NCI-H1417 (cell line): ENCODE measurements around the gene RTN4.
"Not testable (repeated sequence)": the region's sequence is repeated elsewhere in the genome, so short reads cannot be mapped to it uniquely, and the experiment has no call there.

Experiments used
- DNase-seq, 3 experiments: peaks; one replicate each; lab custom pipeline; 2025; lab: John Stamatoyannopoulos, UW

Gene RTN4

DNA sequence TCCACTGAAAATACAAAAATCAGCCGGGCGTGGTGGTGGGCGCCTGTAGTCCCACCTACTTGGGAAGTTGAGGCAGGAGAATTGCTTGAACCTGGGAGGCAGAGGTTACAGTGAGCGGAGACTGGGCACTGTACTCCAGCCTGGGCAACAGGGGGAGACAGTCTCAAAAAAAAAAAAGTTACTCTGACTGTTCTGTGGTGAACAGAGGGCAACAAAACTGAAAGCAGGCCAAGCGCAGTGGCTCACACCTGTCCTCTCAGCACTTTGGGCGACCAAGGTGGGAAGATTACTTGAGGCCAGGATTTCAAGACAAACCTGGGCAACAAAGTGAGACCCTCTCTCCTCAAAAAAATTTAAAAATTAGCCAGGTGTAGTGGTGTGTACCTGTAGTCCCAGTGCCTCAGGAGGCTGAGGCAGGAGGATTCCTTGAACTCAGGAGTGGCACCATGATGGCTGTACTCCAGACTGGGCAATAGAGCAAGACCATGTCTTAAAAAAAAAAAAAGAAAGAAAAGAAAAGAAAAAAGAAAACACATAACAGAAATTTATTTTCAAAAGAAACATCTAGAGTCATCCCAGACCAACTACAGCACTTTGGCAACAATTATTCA lies 13.6 kb upstream of the RTN4 start:
- DNase-seq, result no peak

GRCh38 chr2:55063226-55063625 lies 13.0 kb upstream of the RTN4 start:
- no peak for DNase-seq

GRCh38 chr2:55062754-55063153 lies 12.5 kb upstream of the RTN4 start:
- no peak for DNase-seq

GRCh38 chr2:55061523-55062344 lies 11.5 kb upstream of the RTN4 start:
- DNase-seq, result peak in 1 of 3 experiments; percentile 94

DNA sequence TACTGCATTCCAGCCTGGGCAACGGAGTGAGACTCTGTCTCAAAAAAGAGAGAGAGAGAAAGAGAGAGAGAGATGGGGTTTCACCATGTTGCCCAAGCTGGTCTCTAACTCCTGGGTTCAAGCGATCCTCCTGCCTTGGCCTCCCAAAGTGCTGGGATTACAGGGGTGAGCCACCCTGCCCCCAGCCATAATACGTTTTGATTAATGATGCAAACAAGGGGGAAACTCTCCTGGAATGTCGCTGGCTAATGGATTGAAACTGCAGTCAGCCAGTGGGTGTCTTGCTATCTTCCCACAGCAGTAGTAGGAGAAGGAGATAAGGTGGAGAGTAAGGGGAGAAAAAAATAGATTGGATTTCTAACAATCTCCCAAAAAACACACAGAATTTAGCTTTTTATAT lies 9.5 kb upstream of the RTN4 start:
- no peak for DNase-seq

DNA sequence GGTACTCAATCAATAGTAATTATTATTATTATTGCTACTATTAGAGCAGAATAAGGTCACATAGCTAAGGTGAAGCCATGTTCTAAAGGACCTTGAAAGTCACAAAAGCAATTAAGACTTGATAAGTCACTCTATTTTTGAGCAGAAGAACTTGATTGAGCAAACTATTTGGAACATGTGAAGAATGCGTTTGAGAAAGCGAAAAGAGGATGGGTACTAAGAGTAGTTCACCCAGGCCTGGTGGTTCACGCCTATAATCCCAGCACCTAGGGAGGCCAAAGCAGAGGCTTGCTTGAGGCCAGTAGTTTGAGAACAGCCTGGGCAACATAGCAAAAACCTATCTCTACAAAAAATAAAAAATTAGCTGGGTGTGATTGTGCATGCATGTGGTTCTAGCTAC lies 7.2 kb upstream of the RTN4 start:
- no peak for DNase-seq

DNA sequence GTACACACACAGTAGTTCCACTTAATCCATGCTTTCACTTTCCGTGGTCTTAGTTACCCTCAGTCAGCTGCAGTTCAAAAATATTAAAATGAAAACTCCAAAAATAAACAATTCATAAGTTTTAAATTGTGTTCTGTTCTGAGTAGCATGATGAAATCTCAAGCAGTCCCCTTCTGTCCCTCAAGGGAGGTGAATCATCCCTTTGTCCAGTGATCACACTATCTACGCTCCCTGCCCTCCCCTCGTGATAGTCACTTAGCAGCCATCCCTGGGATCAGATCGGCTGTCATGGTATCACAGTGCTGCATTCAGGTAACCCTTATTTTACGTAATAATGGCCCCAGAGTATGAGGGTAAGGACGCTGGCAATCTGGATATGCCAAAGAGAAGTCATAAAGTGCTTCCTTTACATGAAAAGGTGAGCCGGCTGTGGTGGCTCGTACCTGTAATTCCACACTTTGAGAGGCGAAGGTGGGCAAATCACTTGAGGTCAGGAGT lies 5.8 kb upstream of the RTN4 start:
- no peak for DNase-seq

DNA sequence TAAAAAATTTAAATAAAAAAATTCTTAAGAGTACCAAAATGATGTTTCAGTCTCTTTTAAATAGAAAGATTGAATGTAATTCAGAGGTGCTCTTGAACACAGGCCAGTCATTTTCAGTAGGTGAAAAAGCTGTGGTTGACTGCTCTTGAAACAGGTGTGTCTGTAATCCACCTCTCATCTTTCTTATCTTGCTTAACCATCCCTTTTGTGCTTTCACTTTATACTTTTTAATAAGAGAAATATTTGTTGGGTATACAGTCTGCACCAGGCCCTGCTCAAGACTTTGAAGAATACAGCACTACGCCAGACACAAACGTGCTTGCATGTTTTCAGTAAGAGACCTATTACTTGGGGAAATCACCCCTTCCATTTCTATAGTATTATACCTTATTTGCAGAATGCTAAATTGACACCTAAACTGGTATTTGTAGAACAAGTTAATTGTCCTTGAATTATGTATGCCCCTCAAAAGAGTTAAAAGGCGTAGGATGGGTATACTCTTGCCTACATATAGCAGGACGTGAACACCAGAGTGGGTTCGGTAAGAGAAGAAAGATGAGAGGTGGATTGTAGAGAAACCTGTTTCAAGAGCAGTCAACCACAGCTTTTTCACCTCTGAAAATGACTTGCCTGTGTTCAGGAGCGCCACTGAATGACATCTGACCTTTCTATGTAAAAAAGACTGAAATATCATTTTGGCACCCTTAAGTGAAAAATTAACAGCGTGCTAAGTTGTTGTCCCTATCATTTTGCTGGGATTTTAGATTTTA lies 4.0 kb upstream of the RTN4 start:
- peak in 1 of 3 experiments; percentile 66 for DNase-seq

- not testable (repeated sequence) for DNase-seq
These were observed 3.0 kb upstream of the RTN4 start for GRCh38 chr2:55053225-55053624.

GRCh38 chr2:55052129-55053061 lies 2.1 kb upstream of the RTN4 start:
- no peak for DNase-seq

DNA sequence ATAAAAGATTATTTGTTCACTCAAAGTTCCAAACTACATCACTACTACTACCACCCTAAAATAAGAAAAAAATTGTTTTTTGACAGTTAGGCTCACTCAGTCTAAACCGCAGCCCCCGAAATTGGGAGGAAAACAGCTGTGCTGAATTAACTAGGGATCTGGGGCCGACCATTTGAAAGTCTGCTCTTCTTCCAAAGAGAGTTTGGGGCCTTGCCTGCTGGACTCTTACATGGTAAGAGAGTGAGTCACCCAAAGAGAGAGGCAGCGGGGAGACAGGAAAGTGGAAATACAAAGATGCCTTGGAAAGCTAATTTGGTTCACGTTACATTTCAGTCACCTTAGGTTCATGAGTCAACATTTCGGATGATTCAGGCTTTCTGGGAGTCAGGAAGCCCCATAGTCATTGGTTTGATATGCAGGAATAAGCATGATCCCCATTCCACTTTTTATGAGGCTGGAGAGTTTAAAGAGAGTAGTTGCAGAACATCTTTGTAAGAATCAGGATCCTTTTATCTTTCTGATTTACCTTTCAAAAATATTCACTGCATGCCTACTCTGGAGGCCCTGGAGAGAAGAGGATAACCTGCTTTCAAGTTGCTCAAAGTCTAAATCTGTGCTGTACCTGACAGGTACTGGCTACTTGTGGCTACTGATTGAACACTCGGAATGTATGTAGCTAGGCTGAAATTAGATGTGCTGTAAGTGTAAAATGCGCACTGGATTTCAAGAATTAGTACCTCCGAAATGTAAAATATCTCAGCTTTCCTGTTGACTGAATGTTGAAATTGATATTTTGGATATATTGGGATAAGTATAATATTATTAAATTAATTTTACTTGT lies 995 bp upstream of the RTN4 start:
- DNase-seq, result peak in 2 of 3 experiments; percentile 80 to 85

DNA sequence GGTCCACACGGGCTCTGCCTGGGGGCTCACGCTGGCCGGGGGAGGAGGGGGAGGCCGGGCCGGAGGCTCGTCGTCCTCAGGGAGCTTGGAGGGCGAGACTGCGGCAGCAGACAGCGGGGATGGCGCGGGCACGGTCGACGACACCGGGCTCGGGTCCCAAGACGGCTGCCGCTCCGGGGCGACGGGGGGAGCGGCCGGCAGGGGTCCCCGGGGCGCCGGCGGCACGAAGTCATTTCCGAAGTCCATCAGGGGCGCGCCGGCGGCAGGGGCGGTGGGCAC lies 491 bp downstream of the RTN4 start:
- no peak for DNase-seq

- peak; percentile 70 to 92 (median 84) for DNase-seq
These were observed 1.0 kb downstream of the RTN4 start for GRCh38 chr2:55049043-55049820.

DNA sequence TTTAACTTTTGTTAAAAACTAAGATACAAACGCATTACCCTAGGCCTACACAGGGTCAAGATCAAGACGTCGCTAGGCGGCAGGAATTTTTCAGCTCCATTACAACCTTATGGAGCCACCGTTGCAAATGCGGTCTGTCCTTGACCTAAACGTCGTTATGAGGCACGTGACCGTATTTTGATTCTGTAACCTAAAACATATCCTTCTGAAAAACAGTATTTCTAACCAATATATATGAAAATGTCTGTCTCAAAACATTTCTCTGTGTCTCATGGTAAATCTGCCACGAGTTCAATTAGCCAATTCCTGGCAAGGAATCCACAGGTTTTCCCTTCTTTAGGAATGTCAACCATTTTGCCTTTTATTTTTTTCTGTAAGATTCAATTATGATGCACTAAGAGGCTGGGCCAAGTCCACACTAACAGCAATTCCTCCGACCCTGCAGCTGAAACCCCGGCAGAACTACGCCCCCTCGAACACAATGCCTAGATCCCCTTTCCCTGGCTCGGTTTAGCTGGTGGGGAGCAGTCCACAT lies 1.7 kb downstream of the RTN4 start:
- DNase-seq, result peak; percentile 38 to 78 (median 46)

GRCh38 chr2:55047677-55048299 lies 2.5 kb downstream of the RTN4 start:
- peak in 1 of 3 experiments; percentile 49 for DNase-seq

GRCh38 chr2:55045780-55046179 lies 4.5 kb downstream of the RTN4 start:
- DNase-seq, result peak in 2 of 3 experiments; percentile 32 to 75

DNA sequence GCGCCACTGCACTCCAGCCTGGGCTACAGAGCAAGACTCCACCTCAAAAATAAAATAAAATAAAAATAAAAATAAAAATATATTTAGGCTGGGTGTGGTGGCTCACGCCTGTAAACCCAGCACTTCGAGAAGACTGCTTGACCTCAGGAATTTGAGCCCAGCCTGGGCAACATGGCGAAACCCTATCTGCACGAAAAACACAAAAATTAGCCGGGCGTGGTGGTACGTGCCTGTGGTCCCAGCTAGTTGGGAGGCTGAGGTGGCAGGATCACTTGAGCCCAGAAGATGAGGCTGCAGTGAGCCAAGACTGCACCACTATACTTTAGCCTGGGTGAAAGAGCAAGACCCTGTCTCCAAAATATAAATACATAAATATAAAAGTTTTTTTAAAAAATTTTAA lies 6.4 kb downstream of the RTN4 start:
- DNase-seq, result no peak

GRCh38 chr2:55038428-55038827 lies 11.8 kb downstream of the RTN4 start:
- no peak for DNase-seq

- DNase-seq, result no peak
These were observed 14.5 kb downstream of the RTN4 start for GRCh38 chr2:55035716-55036115.
